Ovary (tissue), 3 donors: ENCODE data around the gene TMEM63C.

Source experiments
- POLR2A ChIP-seq: fragments of 450-650 bp; IDR thresholded peaks from one replicate; pipeline ENCODE4 v1.6.1; 2017; ENCODE audit warnings: antibody characterized with exemption, mild to moderate bottlenecking, moderate library complexity
- TF ChIP-seq, protein P1 (sequence below), 3 donors: fragments of 450-650 bp in 2 of 3; fragments of 200-600 bp in 1 of 3; IDR thresholded peaks; one replicate each; pipeline versions ENCODE4 v1.5.1 to v1.8.0; 2016 to 2022; ENCODE audit warnings: antibody characterized with exemption in 3 of 3, mild to moderate bottlenecking in 1 of 3
- donor health status: DM: no; HTN: no; CAD: no.

DNA sequence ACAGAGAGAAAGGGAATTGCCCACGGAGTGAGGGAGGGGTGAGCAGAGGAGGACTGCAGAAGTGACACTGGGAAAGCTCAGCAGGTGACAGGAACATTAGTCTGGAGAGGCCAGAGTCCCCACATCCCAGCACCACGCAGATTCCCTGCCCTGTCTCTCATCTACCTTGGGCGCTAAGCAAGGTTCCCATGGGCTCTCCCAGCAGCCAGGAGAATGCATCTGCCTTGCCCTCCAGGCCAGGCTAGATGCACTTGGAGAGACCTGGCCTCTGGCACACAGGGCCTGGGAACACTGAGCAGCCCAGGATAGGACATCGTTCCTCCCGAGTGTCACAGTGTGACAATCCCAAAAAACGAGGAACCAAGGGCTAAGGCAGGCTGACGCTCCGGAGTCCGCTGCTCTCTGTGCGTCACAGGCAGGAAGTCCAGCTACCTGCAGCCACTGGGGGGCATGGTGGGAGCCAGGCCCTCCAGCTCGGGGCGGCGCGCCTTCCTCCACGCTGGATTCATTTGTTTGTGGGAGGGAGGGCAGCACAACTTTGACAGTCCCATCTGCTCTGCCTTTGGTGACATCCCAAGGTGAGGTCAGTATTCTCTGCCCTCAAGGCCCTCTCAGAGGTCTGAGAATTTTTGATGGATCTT lies 94.8 kb downstream of the TMEM63C start:
- TF ChIP-seq, protein P1, sequence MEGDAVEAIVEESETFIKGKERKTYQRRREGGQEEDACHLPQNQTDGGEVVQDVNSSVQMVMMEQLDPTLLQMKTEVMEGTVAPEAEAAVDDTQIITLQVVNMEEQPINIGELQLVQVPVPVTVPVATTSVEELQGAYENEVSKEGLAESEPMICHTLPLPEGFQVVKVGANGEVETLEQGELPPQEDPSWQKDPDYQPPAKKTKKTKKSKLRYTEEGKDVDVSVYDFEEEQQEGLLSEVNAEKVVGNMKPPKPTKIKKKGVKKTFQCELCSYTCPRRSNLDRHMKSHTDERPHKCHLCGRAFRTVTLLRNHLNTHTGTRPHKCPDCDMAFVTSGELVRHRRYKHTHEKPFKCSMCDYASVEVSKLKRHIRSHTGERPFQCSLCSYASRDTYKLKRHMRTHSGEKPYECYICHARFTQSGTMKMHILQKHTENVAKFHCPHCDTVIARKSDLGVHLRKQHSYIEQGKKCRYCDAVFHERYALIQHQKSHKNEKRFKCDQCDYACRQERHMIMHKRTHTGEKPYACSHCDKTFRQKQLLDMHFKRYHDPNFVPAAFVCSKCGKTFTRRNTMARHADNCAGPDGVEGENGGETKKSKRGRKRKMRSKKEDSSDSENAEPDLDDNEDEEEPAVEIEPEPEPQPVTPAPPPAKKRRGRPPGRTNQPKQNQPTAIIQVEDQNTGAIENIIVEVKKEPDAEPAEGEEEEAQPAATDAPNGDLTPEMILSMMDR (IDR thresholded peaks at IDR 0.05): no peak
- no peak for TF ChIP-seq POLR2A
